ENCODE measurements around the gene CTBP2.

CTBP2 gene

DNA sequence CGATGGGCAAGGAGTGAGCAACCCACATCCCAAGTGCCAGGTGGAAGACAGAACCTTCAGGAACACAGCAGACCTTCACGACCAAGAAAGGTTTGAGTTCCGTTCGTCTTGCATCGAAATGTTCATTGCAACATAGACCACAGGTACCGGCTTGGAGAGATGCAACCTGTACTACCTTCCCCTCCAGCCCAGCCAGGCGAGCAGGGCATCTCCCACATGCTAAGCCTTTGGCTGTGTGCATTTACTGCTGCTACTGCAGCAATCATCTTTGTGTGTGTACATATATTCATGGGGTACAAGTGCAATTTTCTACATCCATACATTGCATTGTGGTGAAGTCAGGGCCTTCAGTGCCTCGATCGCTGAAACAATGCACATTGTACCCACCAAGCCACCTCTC, 58.8 kb downstream of the CTBP2 start:
- no peak for DNase-seq

- DNase-seq, result no peak
Measured at GRCh38 chr10:125101049-125101448, 59.3 kb downstream of the CTBP2 start.

- DNase-seq, result no peak
Measured at GRCh38 chr10:125097409-125098070, 62.8 kb downstream of the CTBP2 start.

DNA sequence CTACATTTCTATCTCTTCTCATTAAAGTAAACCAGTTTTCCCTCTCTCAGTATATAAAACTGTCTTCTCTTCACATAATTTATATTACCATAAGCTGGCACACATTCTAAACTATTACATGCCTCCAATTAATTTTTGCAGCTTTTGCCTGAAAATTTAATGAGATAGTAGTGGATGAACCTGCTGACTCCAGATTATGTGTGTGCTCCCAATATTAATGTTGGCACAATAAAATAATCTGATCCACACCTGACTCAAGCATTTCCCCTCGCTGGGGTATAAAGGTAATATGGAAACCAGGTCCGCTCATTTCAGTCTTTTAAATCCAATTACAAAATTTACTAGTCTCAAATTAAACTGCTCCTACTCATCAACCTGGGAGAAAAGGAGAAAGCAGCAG, 63.4 kb downstream of the CTBP2 start:
- DNase-seq, result no peak

GRCh38 chr10:125096371-125096770, 64.0 kb downstream of the CTBP2 start:
- no peak for DNase-seq

DNA sequence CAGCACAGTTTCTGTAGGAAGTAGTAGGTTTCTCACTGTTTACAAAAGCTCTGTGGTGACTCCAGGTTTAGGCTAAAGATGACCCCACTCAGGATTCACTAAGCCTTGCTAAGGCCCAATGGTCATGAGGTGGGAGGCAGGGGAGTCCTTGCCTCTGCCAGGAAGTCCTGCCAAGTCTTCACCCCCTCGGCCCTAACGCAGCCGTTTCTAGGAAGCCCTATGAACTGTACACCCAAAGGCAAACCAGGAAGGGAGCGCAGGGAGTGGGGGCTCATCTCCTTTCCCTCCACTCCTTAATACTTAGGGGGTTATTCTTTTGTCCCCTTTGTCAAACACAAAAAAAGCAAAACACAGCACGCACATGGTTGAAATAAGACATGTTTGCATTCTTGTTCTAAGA, 64.6 kb downstream of the CTBP2 start:
- DNase-seq, result no peak

DNA sequence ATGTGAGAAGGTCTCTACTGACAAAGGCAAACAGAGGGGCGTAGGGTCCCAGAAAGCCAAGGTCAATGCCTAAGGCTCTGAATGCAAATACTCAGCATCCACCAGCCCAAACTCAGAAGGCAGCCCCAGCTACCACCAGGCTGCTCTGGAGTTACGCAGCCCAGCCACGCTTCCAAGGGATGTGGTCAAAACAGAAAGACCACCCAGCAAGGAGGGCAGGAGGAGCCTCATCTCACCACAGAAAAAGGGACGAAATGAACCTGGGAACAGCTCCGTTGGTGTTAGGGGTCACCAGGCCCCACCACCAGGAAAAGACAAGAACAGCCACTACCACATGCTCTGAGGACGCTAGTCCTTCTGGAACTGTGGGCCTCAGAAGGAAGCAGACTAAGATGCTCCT, 65.1 kb downstream of the CTBP2 start:
- DNase-seq, result no peak

DNA sequence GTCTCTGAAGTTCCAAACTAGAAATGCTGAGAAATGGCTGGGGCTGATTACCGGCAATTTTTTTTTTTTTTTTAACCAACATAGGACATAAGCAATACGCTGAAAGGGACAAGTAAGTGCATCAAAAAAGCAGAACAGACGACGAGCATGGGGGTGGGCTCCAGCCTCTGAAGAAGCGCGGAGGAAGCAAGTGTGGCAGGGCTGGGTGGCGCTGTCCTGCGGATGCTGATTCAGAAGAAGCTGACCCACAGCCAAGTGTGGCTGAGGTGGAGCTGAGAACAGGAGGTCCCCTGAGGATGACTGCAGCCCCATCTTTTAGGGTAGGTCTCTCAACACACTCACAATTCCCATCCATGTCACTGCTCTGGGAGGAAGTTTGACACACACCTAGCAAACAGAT, 65.6 kb downstream of the CTBP2 start:
- DNase-seq, result no peak

DNA sequence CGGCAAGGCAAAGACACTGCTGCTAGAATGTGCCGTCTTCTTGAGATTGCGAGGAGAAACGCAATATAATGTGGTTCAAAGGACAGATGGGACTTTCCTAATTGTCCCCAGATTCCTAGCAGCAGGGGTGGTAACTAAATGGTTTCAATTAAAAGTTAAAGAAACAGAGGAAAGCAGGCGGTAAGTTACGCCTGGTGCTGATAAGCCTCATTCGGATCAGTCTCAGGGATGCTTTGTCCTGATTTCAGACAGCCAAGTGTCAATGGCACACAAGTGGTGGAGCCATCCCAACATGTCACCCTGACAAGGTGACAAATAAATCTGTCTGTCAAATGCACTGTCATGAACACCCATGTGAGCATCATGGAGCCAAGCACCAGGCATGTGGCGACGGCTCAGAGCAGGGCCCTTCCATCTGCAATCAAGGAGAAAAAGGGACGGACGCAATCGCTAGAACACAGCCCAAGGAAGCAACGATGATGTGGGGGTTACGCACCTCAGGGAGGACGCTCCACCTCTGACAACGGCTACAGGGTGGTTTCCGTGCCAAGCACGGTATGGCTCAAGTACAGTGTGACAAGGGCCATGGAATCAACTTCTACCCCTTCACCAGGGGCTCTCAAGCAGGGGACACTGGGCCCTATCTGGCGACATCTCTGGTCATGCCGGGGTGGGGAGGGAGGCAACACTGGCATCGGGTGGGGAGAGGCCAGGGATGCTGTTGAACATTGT, 66.2 kb downstream of the CTBP2 start:
- no peak for DNase-seq

DNA sequence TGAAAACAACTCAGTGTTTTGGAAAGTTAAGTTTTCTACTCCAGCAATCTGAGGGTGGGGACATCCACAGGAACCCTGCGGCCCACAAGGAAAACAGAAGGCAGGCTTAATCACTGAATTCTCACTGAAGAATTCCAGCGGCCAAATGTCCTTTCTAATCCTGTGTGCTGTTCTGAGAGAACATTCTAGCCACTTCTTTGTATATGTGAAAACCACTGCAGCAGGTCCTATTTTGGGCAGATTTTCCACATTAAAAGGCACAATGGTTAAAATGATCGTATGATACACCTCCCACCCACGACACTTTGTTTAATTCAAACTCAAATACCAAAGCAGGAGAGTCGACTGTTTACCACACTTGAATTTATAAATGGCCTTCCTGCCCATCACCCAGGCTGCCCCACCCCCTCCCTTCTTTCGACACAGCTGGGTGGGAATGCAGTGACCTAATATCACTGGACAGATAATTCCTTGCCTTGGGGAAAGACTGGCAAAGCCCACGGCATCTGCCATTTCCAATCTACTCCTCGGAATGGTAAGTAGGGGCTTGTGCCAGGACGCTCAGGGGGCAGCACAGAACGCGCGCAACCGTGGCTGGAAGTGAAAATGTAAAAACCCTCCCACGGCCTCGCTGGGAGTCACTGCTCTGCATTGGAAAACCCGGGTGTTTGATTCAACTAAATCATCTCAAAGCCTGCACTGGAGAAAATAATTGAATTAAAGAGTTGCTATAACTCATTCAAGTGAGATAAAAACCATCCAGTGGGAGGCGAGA, 67.0 kb downstream of the CTBP2 start:
- DNase-seq, result no peak

DNA sequence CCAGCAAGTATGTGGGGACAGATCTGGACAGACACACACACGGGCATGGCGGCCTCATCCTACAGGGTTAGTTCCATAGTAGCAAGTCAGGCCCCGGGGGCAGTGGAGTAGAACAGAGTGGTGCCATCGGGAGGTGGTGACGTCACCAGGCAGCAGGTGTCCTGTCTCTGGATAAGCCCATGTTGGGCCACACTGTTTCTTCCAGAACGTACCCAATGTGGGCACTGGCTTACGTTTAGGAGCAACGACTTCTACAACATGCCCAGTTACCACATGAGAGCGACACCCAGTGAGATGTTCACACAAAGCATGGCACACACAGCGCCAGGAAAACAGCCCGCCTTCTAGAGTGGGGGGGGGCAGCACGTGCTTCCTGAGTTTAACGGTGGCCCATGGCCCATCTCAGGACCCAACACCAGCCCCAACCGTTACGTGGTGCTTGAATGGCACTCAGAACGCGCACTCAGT, 67.8 kb downstream of the CTBP2 start:
- DNase-seq, result no peak

DNA sequence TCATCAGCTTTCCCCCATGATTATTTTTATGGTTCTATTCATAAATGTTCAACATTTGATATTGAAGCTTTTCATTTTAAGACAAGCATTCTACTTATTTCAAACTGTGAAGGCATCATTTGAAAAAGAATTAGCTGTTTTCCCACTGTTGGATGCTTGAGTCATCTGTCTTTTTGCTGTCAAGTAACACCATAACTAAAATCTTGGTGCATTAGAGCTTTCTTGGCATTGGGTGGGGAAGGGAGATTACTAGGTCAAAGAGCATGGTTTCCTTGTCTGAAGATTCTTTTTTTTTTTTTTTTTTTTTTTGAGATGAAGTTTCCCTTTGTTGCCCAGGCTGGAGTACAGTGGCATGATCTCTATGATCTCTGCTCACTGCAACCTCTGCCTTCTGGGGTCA, 68.5 kb downstream of the CTBP2 start:
- DNase-seq, result no peak

GRCh38 chr10:125089469-125089868, 70.9 kb downstream of the CTBP2 start:
- DNase-seq, result no peak

DNA sequence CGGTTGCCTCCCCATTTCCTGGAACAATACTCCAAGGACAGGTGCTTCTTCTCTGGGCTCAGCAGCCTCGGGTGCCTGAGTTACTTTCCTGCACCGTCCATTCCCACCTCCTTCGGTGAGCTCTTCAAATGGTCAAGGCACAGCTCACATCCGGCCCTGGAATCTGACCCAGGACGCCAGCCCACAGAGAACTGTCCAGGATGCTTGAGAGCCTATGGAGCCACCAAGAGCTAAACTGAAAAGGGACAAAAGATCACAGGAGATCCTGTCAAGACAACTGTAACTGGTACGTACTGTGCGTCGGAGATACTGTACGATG, 72.5 kb downstream of the CTBP2 start:
- DNase-seq, result no peak

DNA sequence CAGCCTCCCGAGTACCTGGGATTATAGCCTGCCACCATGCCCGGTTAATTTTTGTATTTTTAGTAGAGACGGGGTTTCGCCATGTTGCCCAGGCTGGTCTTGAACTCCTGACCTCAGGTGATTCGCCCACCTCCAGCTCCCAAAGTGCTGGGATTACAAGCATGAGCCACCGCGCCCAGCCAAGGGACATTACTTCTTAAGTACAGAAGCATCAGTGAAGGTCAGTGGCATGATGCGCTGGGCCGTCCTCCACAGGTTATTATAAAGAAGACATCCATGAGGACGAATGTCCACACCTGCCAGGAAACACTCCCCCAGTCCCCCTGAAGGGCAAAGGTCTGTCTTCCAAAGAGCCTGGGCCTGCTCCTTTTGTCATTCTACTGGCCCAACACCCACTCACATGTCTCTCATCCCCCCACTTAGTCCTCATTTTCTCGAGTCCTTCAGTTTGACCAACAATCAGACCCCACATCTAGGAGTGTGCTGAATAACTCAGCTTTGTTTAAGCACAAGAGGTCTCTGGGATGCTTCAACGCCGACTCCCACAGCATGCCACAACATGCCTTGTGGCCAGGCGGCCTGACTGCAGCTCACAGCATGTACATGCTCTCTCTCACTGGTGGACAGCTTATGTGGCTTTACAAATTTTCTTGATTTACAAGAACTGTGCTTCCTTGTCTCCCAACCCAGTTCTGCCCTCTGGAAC, 73.0 kb downstream of the CTBP2 start:
- no peak for DNase-seq

- no peak for DNase-seq
Measured at GRCh38 chr10:125086691-125087090, 73.7 kb downstream of the CTBP2 start.

- no peak for DNase-seq
Measured at GRCh38 chr10:125085258-125086054, 74.9 kb downstream of the CTBP2 start.

- no peak for DNase-seq
Measured at GRCh38 chr10:125084614-125085257, 75.6 kb downstream of the CTBP2 start.

DNA sequence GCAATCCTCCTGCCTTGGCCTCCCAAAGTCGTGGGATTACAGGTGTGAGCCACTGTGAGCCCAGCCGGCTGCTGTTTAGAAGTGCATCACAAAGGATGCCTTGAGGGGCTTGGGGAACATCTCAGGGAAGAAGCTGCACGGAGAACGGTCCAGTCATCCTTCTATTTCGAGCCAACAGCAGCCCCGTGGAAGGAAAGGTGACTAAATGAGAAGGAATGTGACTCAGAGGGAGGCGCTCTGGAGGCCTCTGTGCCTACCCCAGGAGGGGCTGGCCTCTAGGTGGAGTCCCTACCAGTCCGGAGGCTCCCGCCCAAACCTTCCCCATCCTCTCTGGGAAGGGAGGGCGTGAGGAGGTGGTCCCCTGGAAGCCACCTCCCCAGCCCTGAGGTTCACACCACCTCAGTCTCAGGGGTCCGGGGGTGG, 76.2 kb downstream of the CTBP2 start:
- no peak for DNase-seq

- no peak for DNase-seq
Measured at GRCh38 chr10:125083576-125083920, 76.8 kb downstream of the CTBP2 start.

- DNase-seq, result no peak
Measured at GRCh38 chr10:125082881-125083575, 77.3 kb downstream of the CTBP2 start.
